ENCODE measurements around the gene IL16. TPM values are rescaled to one million over a fixed set of nuclear protein-coding genes. Genes with fewer than 3 reads are reported as not detected.

IL16 gene
- total RNA-seq, 1 donor from 2014 or later, result 0.12 TPM

- no peak overlapping the region for H3K4me3 ChIP-seq (ENCODE audit: low read depth, low read length)
- DNase-seq (ENCODE audit: low read depth), result no peak
- TF ChIP-seq CTCF (conservative IDR thresholded peaks at IDR 0.05; ENCODE audit: low read depth, low read length), result no peak
Measured at GRCh38 chr15:81273855-81274254, 77.2 kb downstream of the IL16 start.

GRCh38 chr15:81274255-81274654 is 77.6 kb downstream of the IL16 start:
- DNase-seq (ENCODE audit: low read depth), result no peak
- TF ChIP-seq CTCF (conservative IDR thresholded peaks at IDR 0.05; ENCODE audit: low read depth, low read length), result no peak
- no peak overlapping the region for H3K4me3 ChIP-seq (ENCODE audit: low read depth, low read length)

GRCh38 chr15:81274931-81275707 is 78.4 kb downstream of the IL16 start:
- no peak for DNase-seq (ENCODE audit: low read depth)
- H3K4me3 ChIP-seq (ENCODE audit: low read depth, low read length), result no peak overlapping the region
- TF ChIP-seq CTCF (conservative IDR thresholded peaks at IDR 0.05; ENCODE audit: low read depth, low read length), result peak; percentile 86

- DNase-seq (ENCODE audit: low read depth), result no peak
- TF ChIP-seq CTCF (conservative IDR thresholded peaks at IDR 0.05; ENCODE audit: low read depth, low read length), result no peak
- H3K4me3 ChIP-seq (ENCODE audit: low read depth, low read length), result no peak overlapping the region
Measured at GRCh38 chr15:81275711-81276392, 79.2 kb downstream of the IL16 start.

- TF ChIP-seq CTCF (conservative IDR thresholded peaks at IDR 0.05; ENCODE audit: low read depth, low read length), result no peak
- no peak overlapping the region for H3K4me3 ChIP-seq (ENCODE audit: low read depth, low read length)
- DNase-seq (ENCODE audit: low read depth), result no peak
Measured at GRCh38 chr15:81276967-81277366, 80.3 kb downstream of the IL16 start.

GRCh38 chr15:81277851-81278250 is 81.2 kb downstream of the IL16 start:
- no peak overlapping the region for H3K4me3 ChIP-seq (ENCODE audit: low read depth, low read length)
- DNase-seq (ENCODE audit: low read depth), result no peak
- no peak for TF ChIP-seq CTCF (conservative IDR thresholded peaks at IDR 0.05; ENCODE audit: low read depth, low read length)

Measured in epithelial cell of proximal tubule (primary cell).